HG02642 (cell line): Measurements from ENCODE around the gene SLC10A3.
A peak's percentile ranks its signal among the peaks of the same experiment; 100 is the strongest.

Experiments
- ATAC-seq: cut with Tn5 transposase; IDR thresholded peaks from one replicate; pipeline ENCODE4 v1.9.1; 2021; ENCODE audit warnings: mild to moderate bottlenecking; ENCODE audit not compliant: unreplicated experiment, poor library complexity

The SLC10A3 gene

GRCh38 chrX:154467556-154467955, 22.9 kb downstream of the SLC10A3 start:
- no peak for ATAC-seq

- no peak for ATAC-seq
These were observed 23.5 kb downstream of the SLC10A3 start for GRCh38 chrX:154466907-154467306.

GRCh38 chrX:154466036-154466435, 24.4 kb downstream of the SLC10A3 start:
- ATAC-seq, result no peak

- no peak for ATAC-seq
These were observed 24.8 kb downstream of the SLC10A3 start for GRCh38 chrX:154465601-154466000.

- no peak for ATAC-seq
These were observed 25.5 kb downstream of the SLC10A3 start for GRCh38 chrX:154464806-154465365.

GRCh38 chrX:154463611-154464220, 26.7 kb downstream of the SLC10A3 start:
- no peak for ATAC-seq

- ATAC-seq, result no peak
These were observed 28.0 kb downstream of the SLC10A3 start for GRCh38 chrX:154462396-154462795.

- no peak for ATAC-seq
These were observed 30.1 kb downstream of the SLC10A3 start for GRCh38 chrX:154460326-154460725.

GRCh38 chrX:154459832-154460231, 30.6 kb downstream of the SLC10A3 start:
- no peak for ATAC-seq

- ATAC-seq, result no peak
These were observed 31.3 kb downstream of the SLC10A3 start for GRCh38 chrX:154458954-154459778.

- ATAC-seq, result peak; percentile 67
These were observed 32.1 kb downstream of the SLC10A3 start, which contains the start of gene PLXNA3 for GRCh38 chrX:154458116-154458953. TSS of gene PLXNA3 (plus strand) at chrX:154458281. CDS start at chrX:154460184, 1,903 bp downstream.

GRCh38 chrX:154457491-154458115, 32.8 kb downstream of the SLC10A3 start:
- peak; percentile 62 for ATAC-seq

GRCh38 chrX:154452823-154453222, 37.6 kb downstream of the SLC10A3 start:
- ATAC-seq, result no peak

- ATAC-seq, result no peak
These were observed 40.1 kb downstream of the SLC10A3 start for GRCh38 chrX:154450312-154450711.

GRCh38 chrX:154449618-154450017, 40.8 kb downstream of the SLC10A3 start:
- ATAC-seq, result no peak

GRCh38 chrX:154448484-154448883, 41.9 kb downstream of the SLC10A3 start:
- ATAC-seq, result no peak

- ATAC-seq, result no peak
These were observed 44.0 kb downstream of the SLC10A3 start for GRCh38 chrX:154446430-154446829.

- no peak for ATAC-seq
These were observed 44.7 kb downstream of the SLC10A3 start for GRCh38 chrX:154445776-154446175.

GRCh38 chrX:154444755-154445246, 45.6 kb downstream of the SLC10A3 start:
- ATAC-seq, result no peak
